Osteoblast (primary cell): Measurements from ENCODE around the gene UBTD2. TPM values are rescaled to one million over a fixed set of nuclear protein-coding genes. Genes with fewer than 3 reads are reported as not detected.

Experiments
- DNase-seq: peaks from one replicate; pipeline ENCODE4 v3.0.0; 2011; ENCODE audit warnings: low spot score, mixed read lengths; ENCODE audit not compliant: insufficient read length; ENCODE audit errors: missing footprints
- H2AFZ ChIP-seq: 2 replicates; pipeline ENCODE4 v1.6.0; 2011; ENCODE audit warnings: mild to moderate bottlenecking, low read length
- H3K27ac ChIP-seq: 2 replicates; pipeline ENCODE4 v1.5.1; 2011; ENCODE audit warnings: mild to moderate bottlenecking, low read depth, low read length, moderate library complexity
- H3K27me3 ChIP-seq: 2 replicates; pipeline ENCODE4 v1.6.0; 2012; ENCODE audit warnings: mild to moderate bottlenecking, control low read depth, inconsistent platforms, low read length, moderate library complexity; ENCODE audit not compliant: insufficient read depth
- H3K36me3 ChIP-seq: 2 replicates; pipeline ENCODE4 v1.5.1; 2011; ENCODE audit warnings: mild to moderate bottlenecking, low read length, control low read depth, moderate library complexity; ENCODE audit not compliant: insufficient read depth
- H3K4me1 ChIP-seq: 2 replicates; pipeline ENCODE4 v1.5.1; 2011; ENCODE audit warnings: mild to moderate bottlenecking, low read length, control low read depth, moderate library complexity; ENCODE audit not compliant: insufficient read depth
- H3K4me2 ChIP-seq: 2 replicates; pipeline ENCODE4 v1.6.0; 2011; ENCODE audit warnings: mild to moderate bottlenecking, low read length; ENCODE audit not compliant: insufficient read depth
- H3K4me3 ChIP-seq: fragments of 200-600 bp; sonication (generic); 3 replicates; pipeline ENCODE4 v1.5.1; 2012; ENCODE audit warnings: mild to moderate bottlenecking, low read length, inconsistent platforms; ENCODE audit not compliant: insufficient read depth
- H3K79me2 ChIP-seq: 2 replicates; pipeline ENCODE4 v1.6.0; 2012; ENCODE audit warnings: mild to moderate bottlenecking, low read length, control low read depth, inconsistent platforms; ENCODE audit not compliant: insufficient read depth
- H3K9me3 ChIP-seq: 2 replicates; pipeline ENCODE4 v1.5.1; 2011; ENCODE audit warnings: low read depth, low read length, control low read depth
- H4K20me1 ChIP-seq: 2 replicates; pipeline ENCODE4 v1.6.0; 2012; ENCODE audit warnings: mild to moderate bottlenecking, low read length, control low read depth; ENCODE audit not compliant: insufficient read depth
- CTCF ChIP-seq: IDR thresholded peaks from 2 replicates; pipeline ENCODE4 v1.5.1; 2011; ENCODE audit warnings: mild to moderate bottlenecking, low read depth, low read length, moderate library complexity; ENCODE audit errors: extremely low read depth
- total RNA-seq: library from RNA; depleted of rRNA; stranded (reverse); fragments of >200 nt; gene quantifications from 2 replicates; pipeline ENCODE4 v1.2.3, GENCODE V29; 2012

UBTD2 gene
- total RNA-seq, 1 donor: 37.6 TPM

- no peaks in the 10 kb centered on the region for H3K27me3 ChIP-seq
- H4K20me1 ChIP-seq: no peaks in the 10 kb centered on the region
- H3K27ac ChIP-seq: no peak overlapping the region
- TF ChIP-seq CTCF: no peak
- H3K4me1 ChIP-seq: peaks cover 13% of the 10 kb centered on the region
- no peak overlapping the region for H3K4me3 ChIP-seq
- peak overlapping the region; percentile 24 for H3K4me2 ChIP-seq
- no peaks in the 10 kb centered on the region for H3K9me3 ChIP-seq
- H3K79me2 ChIP-seq: no peaks in the 10 kb centered on the region
- H3K36me3 ChIP-seq: no peaks in the 10 kb centered on the region
- peak overlapping the region; percentile 8 for H2AFZ ChIP-seq
- DNase-seq: no peak
Measured at GRCh38 chr5:172321593-172321992, 38.0 kb upstream of the UBTD2 start.

GRCh38 chr5:172319708-172320441 lies 36.3 kb upstream of the UBTD2 start:
- Histone ChIP-seq H3K79me2 (no peaks in the 10 kb centered on the region), H3K27ac (peak overlapping the region; percentile 54), H4K20me1 (no peaks in the 10 kb centered on the region), H3K27me3 (no peaks in the 10 kb centered on the region), H3K4me1 (peaks cover 25% of the 10 kb centered on the region), H3K36me3 (no peaks in the 10 kb centered on the region), H3K9me3 (no peaks in the 10 kb centered on the region), H3K4me2 (peak overlapping the region; percentile 76), H2AFZ (peak overlapping the region; percentile 57), H3K4me3 (peak overlapping the region; percentile 26)
- no peak for DNase-seq
- TF ChIP-seq CTCF: no peak

- no peak for TF ChIP-seq CTCF
- Histone ChIP-seq H3K27ac (no peak overlapping the region), H3K4me1 (peaks cover 32% of the 10 kb centered on the region), H3K9me3 (no peaks in the 10 kb centered on the region), H4K20me1 (no peaks in the 10 kb centered on the region), H2AFZ (no peak overlapping the region), H3K36me3 (no peaks in the 10 kb centered on the region), H3K79me2 (no peaks in the 10 kb centered on the region), H3K4me2 (no peak overlapping the region), H3K4me3 (no peak overlapping the region), H3K27me3 (no peaks in the 10 kb centered on the region)
- DNase-seq: no peak
Measured at GRCh38 chr5:172315587-172316493, 32.3 kb upstream of the UBTD2 start.

- Histone ChIP-seq H3K4me2 (no peak overlapping the region), H2AFZ (no peak overlapping the region), H3K36me3 (no peaks in the 10 kb centered on the region), H3K9me3 (no peaks in the 10 kb centered on the region), H3K4me3 (no peak overlapping the region), H3K79me2 (no peaks in the 10 kb centered on the region), H4K20me1 (no peaks in the 10 kb centered on the region), H3K27ac (no peak overlapping the region), H3K4me1 (peaks cover 27% of the 10 kb centered on the region), H3K27me3 (no peaks in the 10 kb centered on the region)
- DNase-seq: no peak
- no peak for TF ChIP-seq CTCF
Measured at GRCh38 chr5:172313915-172314314, 30.4 kb upstream of the UBTD2 start.
